ENCODE results near the gene ATP10D.
"Not testable (repeated sequence)": the region's sequence is repeated elsewhere in the genome, so short reads cannot be mapped to it uniquely, and the experiment has no call there.

Gene ATP10D

DNA sequence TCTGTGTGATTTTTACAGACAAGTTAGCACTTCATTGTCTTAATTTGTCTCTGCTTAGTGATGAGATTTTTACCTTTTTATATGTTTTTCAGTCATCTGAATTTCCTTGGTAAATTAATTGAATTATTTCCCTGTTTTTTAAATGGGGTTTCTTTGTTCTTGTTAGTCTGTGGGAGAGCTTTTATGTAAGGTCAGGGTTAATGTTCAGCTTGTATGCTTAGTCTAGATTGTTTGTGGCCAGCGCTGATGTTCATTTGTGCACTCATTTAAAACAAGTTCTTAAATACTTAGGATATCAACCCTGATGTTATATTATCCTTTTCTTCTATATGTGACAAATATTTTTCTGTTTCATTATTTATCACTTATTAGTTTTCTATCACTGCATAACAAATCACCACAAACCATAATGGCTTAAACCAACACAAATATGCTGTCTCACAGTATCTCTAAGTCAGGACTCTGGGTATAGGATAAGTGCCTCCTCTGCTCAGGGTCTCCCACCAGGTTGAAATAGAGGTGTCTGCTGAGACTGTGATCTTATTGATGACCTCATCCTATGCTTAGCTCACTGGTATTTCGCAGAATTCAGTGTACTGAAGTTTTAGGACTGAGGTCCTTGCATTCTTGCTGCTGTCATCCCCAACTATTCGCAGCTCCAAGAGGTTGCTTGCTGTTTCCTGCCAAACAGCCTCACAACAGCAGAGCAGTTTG is 53.2 kb downstream of the ATP10D start:
- no peak for DNase-seq

DNA sequence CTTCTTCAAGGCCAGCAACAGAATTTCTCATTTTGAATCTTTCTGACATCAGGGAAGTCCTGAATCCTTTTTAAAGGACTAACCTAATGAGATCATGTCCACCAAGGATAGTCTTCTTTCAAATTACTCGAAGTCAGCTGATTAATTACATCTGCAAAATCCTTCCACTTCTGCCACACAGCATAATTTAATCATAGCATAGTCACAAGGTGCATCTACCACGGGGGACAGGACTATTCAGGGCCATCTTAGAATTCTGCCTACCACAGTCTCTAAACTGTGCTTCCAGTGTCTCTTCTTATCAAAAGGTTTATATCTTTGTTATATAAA is 53.7 kb downstream of the ATP10D start:
- DNase-seq = no peak

DNA sequence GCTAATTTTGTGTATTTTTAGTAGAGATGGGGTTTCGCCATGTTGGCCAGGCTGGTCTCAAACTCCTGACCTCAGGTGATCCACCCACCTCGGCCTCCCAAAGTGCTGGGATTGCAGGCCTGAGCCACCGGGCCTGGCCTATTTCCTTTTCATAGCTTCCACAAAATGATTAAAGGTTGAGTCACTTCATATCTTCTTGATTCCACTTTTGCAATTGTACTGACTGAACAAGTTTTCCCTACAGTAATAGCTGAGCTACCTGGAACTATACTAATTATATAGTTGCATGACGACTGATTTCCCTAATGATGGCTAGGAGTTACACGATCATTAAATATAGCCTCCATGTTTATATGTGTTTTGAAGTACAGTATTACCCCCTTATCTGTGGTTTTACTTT is 57.6 kb downstream of the ATP10D start:
- DNase-seq = not testable (repeated sequence)

DNA sequence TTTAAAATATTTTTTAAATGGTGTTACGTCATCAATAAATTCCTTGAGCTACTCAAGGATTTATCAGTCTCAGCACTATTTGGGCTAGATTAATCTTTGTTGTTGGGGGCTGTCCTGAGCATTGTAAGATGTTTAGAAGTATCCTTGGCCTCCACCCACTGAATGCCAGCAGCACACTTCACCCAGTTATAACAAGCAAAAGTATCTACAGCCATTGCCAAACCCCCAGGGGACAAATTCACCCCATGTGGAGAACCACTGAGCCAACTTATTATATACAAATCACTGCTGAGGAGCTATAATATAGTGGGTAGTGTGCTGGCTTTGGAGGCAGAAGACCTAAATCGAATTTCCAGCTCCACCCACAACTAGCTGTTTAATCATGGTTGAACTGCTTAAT is 58.3 kb downstream of the ATP10D start:
- no peak for DNase-seq

DNA sequence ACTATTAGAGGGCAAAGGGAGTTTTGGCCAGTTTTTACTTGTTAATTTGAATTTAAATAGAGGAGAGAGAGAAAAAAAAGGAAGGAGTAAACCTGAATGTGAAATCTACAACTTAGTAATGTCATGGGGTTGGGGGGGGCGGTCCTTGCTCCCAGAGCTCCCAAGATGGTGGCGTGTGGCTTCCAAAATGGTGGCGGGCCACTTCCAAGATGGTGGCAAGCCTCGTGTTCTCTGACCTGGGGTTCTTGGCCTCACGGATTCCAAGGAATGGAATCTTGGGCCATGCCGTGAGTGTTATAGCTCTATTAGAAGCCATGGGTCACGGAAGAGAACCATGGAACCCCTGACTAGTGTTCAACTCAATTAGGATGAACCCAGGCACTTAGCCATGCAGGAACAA is 65.3 kb downstream of the ATP10D start:
- not testable (repeated sequence) for DNase-seq

DNA sequence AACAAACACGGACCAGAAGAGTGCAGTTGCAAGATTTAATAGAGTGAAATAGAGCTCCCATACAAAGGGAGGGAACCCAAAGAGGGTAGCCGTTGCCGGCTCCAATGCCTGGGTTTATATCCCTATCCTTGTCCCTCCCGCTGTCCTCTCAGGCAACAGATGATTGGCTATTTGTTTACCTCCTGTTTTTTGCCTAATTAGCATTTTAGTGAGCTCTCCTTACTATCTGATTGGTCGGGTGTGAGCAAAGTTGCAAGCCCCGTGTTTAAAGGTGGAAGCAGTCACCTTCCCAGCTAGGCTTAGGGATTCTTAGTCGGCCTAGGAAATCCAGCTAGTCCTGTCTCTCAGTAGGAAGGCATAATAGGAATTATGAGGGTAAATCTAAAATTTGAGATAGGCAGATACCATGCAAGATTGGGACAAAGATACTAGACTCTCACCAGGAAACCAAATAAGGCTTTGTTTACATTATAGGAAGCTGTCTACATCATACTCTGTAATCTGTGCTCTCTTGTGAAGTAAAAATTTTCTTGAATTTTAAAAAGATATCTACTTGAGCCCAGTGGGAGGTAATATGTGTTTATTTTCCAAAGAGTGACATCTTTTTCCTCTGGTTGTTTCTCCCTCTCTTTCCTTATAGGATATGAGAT is 65.9 kb downstream of the ATP10D start:
- no peak for DNase-seq

DNA sequence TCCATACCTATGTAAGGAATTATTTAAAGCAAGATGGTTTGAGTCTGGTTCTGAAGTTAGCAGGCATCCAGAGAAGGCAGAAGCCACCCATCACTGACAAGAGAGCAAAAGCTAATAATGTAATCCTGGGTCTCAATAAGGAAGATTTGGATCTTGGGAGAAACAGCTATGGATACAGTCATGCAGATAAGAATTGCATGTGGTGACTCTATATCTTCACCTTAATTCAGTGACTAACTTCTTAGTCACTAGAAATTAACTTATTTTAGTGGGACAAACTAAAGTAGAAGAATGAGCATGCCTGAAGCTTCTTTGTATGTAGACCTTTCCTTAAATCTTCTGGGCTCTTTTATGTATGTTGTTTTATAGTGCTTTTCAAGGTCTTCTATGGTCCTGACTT is 66.6 kb downstream of the ATP10D start:
- no peak for DNase-seq

DNA sequence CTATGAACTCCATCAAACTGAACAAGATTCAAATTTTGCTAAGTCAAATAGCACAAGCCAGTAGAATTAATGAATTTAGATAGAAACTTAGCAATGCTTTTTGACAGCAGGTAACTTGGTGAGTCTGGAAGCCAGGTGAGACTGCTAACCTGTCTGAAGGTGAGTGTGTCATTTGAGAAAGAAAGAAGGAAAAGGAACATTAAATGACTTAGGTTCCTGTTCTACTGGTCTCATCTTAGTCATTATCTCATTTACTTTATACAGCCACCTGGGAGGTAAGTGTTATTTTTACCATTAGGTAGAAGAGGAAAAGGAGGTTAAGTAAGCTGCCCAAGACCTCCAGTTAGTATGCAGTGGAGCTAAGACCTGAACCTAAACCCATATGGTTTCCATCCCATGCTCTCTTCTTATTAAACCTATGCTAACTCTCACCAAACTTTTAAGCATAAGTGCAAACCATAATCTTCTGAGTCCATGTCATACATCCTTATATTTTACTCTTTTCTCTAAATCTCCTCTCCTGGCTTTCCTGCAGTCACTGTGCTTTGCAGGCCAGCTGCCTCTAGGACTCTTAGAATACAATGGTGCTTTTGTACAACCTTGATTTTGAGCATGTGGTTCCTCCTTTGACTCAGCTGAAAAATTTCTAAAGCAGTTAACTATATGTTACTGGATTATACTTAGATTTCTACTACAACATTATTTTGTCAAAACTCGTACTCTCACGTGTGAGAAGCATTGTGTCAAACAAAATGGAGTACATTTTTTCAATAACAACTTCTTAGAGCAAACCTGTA is 68.5 kb downstream of the ATP10D start:
- DNase-seq = no peak

DNA sequence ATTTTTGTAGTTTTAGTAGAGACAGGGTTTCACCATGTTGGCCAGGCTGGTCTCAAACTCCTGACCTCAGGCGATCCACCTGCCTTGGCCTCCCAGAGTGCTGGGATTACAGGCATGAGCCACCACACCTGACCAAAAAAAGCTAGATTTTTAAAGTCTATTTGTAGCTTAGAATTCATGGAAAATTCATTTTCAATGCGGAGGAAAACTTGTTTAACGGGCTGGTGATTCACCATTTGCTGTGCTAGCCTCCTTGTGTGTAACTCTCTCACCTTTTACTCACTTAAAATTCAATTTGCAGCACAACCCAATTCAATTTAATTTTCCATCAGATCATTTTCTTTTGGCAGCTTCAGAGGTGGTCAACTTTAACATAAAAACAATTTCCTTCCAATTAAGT is 70.8 kb downstream of the ATP10D start:
- not testable (repeated sequence) for DNase-seq

DNA sequence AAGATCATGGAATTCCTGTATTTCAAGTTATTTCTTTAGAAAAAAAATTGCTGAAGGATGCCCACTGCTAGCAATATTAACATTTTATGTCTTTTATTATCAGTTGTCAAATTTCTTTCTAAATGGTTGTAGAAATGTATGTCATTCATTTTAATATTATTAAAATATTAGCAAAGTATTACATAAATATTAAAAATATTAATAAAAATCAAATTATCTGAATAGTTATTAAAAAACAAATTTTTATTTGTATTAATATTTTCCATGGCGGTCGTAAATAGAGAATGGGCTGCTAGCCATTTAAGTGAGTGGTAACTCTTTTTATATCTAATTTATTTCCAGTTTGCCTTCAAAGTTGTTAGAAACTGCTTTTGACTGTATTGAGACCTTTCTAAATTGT is 72.2 kb downstream of the ATP10D start:
- DNase-seq = no peak

DNA sequence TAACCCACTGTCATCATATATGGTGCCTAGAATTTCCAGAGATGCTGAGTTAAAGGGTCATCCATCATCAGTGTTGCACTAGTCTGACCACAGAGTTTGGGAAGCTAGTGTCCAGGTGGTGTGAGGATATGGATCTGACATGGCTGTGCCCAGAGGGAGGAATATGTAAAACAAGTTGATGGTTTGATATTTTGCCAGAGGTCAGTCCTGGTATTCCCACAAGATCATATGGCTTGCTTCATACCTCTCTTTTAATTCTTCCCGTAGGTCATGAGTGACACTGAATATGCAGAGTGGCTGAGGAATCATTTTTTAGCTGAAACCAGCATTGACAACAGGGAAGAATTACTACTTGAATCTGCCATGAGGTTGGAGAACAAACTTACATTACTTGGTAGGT is 75.6 kb downstream of the ATP10D start:
- no peak for DNase-seq

DNA sequence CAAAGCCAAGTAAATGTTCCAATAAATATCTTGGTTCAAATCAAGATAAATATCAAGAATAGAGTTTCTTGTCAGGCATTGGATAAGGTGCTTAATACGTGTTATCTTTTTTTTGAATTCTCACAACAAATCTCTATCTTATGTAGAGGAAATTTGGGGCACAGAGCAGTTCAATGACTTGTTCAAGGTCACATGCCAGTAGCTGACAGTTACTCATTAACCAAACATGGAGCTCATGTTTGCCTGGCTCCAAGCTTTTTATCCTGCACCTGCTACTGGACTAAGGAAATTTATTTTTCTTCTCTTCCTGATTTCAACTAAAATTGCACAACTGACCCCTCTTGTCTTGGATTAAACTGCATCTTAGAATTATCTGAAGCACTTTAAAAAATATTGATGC is 76.3 kb downstream of the ATP10D start:
- DNase-seq = no peak

DNA sequence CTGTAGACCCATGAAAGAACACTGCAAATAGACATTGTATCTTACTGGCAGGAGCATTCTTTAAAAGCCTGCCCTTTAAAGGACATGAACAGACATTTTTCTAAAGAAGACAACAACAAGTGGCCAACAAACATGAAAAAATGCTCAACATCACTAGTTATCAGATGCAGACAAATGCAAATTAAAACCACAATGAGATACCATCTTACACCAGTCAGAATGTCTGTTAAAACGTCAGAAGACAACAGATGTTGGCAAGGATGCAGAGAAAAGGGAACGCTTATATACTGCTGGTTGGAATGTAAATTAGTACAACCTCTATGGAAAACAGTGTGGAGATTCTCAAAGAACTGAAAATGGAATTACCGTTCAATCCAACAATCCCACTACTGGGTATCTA is 77.2 kb downstream of the ATP10D start:
- no peak for DNase-seq

DNA sequence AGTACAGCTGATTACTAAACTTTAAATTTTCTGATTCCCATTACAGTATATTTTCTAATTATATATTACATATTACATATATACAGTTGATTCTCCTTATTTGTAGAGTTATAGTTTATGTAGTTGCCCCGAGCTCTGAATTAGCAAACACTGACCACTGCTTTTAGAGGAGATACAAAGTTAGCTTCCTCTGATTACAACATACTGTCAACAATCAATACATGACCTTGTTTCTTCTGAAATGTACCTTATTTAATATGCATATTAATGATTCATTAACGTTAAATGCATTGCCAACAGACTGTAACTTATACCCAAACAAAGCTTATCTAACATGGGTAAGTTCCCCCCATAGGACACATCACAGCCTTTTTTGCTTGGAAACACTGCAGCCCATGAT is 81.5 kb downstream of the ATP10D start:
- no peak for DNase-seq

DNA sequence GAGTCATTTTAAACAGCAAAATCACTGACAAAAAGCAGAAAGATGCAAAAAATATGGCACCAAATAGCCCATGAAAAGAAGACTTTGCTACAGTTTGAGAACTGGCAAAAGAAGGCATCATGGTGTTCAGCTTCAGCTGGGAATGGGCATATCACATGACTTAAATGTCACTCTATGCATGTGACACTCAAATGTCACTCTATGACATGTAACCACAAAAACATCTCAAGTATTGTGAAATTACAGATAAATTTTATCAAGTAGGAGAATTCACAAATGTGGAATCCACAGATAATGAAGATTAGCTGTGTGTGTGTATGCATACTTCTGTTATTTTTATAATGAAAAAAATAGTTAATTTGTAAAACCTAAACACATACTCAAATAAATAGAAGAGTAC is 81.9 kb downstream of the ATP10D start:
- DNase-seq = no peak

DNA sequence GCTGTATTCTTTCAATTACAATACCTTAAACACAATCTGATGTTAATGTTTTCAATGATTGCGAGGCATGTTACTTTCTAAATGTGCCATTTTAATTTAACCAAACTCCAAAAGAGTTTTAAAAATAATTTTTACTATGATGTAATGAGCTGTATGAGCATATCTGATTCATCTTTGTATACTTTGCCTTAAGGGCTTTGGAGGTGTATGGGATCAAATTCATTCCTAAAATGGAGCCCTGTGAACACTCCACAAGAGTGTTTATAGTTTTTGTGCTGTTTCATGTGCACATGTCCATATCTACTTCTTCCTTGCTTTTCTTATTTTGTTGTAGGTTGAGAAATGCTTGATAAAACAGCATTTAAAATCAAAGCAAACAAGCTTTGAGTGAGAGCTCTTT is 82.4 kb downstream of the ATP10D start:
- DNase-seq = no peak

DNA sequence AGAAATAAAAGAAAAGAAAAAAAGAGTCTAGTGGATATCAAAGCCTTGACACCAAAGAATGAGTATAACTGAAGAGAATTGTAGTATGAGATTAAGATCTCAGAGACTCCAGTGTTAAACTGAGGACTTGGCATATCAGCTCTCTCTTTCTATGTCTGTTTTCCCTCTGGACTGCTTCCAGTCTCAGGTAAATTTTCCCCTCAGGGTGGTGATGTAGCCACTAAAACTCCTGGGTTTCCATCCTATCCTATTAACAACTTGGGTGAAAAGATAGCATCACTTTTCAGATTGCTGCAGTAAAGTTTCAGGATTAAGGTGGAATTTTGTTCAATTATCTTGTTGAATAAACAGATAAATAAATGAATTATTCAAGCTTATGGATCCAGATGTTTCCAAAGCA is 85.7 kb downstream of the ATP10D start:
- DNase-seq = no peak

DNA sequence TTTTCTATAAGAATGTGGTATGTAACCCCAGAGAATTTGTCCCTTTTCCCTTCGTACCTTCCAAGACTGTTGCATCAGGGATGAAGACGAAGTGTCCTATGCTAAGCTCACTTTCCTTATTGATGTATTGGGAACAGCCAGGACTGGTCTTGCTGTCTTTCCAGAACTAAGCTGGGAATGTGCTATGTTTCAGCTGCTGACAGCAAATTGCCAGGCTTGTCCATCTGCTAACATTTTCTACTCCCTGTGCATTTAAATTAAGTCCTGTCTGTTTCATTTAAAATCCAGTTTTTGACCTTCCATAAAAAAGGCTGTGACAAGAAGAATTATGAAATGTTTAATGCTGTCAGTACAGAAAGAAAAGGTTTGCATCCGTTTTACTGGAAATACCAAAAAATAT is 87.9 kb downstream of the ATP10D start:
- no peak for DNase-seq

DNA sequence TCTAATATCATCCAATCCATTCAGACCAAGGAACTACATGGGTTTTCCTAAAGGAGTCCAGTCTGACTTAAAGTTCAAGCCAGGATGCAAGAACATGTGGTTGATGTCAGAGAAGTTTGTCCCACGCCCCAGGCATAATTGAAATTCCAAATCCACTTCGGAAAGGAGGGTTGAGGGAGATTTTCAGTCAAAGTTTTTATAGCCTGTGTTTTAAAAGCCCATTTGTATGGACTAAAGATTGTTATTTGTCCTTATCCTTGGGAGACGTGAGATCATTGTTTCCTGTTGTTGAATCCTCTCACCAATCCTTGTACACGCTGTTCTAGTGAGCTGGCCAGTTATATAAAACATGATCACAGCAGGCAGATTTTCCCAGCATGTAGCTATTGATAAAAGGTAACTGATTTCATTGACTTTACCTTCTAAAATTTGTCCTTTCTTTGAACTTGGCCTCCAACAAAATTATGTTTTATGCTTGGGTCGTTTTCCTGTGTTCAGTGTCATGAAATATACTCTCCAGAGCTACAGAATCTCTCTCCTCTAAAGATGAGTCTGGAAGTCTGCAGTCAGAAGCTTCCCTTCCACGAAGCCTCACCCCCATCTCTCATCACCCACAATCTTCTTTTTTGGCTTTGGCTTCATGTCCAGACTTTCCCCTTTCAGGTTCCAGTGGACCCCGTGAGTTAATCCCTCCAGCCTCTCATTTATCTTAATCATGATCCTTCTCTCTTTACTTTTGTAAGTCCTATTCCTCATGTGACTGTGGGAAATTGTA is 92.9 kb downstream of the ATP10D start:
- no peak for DNase-seq

DNA sequence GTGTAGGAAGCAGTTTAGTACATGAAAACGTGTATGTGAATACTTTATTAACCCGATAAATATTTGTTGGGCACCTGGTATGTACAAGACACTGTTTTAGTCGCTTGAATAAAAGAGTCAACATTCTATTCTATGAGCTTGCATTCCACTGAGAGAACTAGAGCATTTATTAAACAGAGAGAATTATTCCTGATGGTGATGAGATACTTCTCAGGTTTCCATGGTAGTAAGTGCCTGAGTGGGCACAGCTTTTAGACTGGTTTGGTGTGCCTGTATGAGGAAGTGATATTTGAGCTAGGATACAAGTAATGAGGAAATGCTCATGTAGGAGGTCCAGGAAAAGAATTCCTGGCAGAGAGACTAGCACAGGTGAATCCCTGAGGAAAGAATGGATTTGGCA is 94.2 kb downstream of the ATP10D start:
- DNase-seq = no peak

DNA sequence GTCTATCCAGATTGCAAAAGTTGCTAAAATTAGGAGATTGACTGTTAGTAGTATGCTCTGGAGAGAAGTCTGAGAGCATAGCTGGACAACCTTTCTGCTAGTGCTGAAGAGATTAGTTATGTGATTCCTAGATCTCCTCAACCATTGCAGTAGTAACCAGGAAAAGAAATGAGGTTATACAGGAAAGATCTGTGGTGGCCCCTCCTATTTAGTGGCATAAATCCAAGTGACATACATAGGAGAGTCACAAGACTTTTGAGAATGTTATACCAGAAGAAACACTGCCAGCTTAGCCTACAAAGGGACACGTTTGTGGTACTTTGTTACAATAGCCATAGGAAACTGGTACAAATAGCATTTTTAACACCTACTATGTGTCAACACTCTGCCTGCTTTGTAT is 105.2 kb downstream of the ATP10D start:
- no peak for DNase-seq

DNA sequence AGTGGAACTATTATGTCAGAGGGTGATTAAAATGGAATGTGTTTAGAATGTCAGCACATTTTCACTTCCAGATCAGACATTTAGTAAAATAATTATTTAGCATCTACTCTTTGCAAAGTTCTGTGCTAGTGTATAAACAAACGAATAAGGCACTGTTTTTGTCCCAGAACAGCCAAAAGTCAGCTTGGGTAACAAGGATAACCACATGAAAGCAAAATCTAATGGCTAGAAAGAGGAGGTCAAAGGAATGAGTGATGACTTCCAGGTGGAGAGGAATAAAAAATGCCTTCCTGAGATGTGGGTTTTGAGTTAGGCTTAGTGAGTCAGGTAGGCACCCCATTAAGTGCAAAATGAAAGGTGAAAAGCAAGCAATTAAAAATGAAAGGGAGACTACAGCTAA is 112.6 kb downstream of the ATP10D start:
- no peak for DNase-seq

DNA sequence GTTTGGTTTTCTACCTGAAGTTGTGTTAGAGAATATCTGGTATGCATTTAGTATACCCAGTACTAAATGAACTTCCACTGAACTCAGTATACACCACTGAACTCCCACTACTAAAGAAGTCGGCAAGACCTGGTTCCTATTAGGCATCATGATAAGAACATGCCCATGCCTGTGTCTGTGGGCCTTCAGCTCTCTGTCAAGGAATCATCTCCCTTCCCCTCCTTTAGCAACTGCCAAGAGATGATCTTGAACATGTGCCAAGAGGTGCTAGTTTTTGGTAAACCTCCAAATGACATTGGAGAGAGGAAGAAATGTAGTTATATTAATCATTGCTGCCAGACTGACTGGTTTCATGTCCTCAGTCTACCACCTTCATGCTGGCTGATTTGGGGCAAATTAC is 113.2 kb downstream of the ATP10D start:
- DNase-seq = no peak

DNA sequence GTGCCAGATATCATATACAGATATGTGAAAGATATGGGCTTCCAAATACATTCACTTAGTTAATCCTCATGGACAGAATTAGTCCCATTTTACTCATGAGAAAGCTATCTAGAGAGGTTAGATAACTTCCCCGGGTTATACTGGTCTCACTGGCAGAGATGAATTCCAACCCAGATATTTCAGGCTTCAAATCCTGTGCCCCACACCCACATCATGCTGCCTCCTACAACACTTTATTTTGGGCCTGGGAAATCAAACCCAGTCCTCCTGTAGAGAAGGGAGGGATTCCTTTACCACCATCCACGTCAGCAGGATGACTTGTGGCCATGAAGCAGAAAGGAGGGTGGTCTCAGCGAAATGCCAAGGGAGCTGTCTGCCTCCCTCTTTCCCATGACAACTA is 113.8 kb downstream of the ATP10D start:
- no peak for DNase-seq

Data from CD4-positive, alpha-beta T cell treated with Interferon alpha-2 for 1 hour (primary cell).